ENCODE measurements around the gene NADK2. TPM values are rescaled to one million over a fixed set of nuclear protein-coding genes. Genes with fewer than 3 reads are reported as not detected.
A peak's percentile ranks its signal among the peaks of the same experiment; 100 is the strongest.
"Not testable (repeated sequence)": the region's sequence is repeated elsewhere in the genome, so short reads cannot be mapped to it uniquely, and the experiment has no call there.

The NADK2 gene
- total RNA-seq, result 10 to 100 TPM in 7 of 8 experiments, 1 to 10 TPM in 1; 9.9 to 65.4 (median 35.8) TPM

- peaks cover 15 to 27% of the 10 kb centered on the region in 2 donors for H3K4me1 ChIP-seq (replicated peaks in 1 of 2)
- ATAC-seq (replicated peaks in 6 of 8), result peak; percentile 79 to 88 (median 84)
- H3K27ac ChIP-seq, result peak within 1 kb of the TSS; percentile 76 to 95
- H3K4me3 ChIP-seq, result peak within 1 kb of the TSS; percentile 41 to 74 (median 56)
- in situ Hi-C loops (cut with MboI; ENCODE audit: low pct_unique_long_range_greater_than_20kb in 2 of 9, low sequenced_read_pairs in 9 of 9, unreplicated experiment in 9 of 9), result loop anchor here in 1 of 9 experiments (10.0 kb wide), 1 partner anchor 63 kb away; the partner anchor contains the start of gene RANBP3L
- 0 to 20% (median 3%) methylated on average over 1 to 20 of the region's 100 CpGs; no CpG with 5 or more reads in 6 of the 10 experiments for WGBS, 10 experiments
These were observed at the start of gene NADK2 for GRCh38 chr5:36241631-36242533. Gene NADK2, minus strand, starts transcription at chr5:36241925. Its CDS starts 127 bp downstream, at chr5:36241798.

- WGBS, 10 experiments, result 10 to 70% (median 61%) methylated on average over 1 to 2 of the region's 2 CpGs
- no peak overlapping the region for H3K27ac ChIP-seq
- in situ Hi-C loops (cut with MboI; ENCODE audit: low pct_unique_long_range_greater_than_20kb in 2 of 9, low sequenced_read_pairs in 9 of 9, unreplicated experiment in 9 of 9), result no loop called here
These were observed 44.3 kb upstream of the NADK2 start for GRCh38 chr5:36285837-36286615.

GRCh38 chr5:36283775-36284174 lies 42.0 kb upstream of the NADK2 start:
- H3K27ac ChIP-seq; H3K4me1 ChIP-seq (replicated peaks in 1 of 2); ATAC-seq (replicated peaks in 6 of 8); in situ Hi-C loops (cut with MboI; ENCODE audit: low pct_unique_long_range_greater_than_20kb in 2 of 9, low sequenced_read_pairs in 9 of 9, unreplicated experiment in 9 of 9); H3K4me3 ChIP-seq: not testable (repeated sequence)
- 50 to 100% (median 91%) methylated on average over 1 to 3 of the region's 3 CpGs for WGBS, 10 experiments

More at GRCh38 chr5:36285837-36286615, 44.3 kb upstream of the NADK2 start:
- ATAC-seq (replicated peaks in 6 of 8), result no peak
- Histone ChIP-seq H3K4me1 (replicated peaks in 1 of 2) (no peaks in the 10 kb centered on the region), H3K4me3 (no peak overlapping the region)

- in situ Hi-C loops (cut with MboI; ENCODE audit: low pct_unique_long_range_greater_than_20kb in 2 of 9, low sequenced_read_pairs in 9 of 9, unreplicated experiment in 9 of 9), result no loop called here
- peak in 3 of 8 experiments; percentile 81 to 86 (median 84) for ATAC-seq (replicated peaks in 6 of 8)
- 0 to 100% (median 86%) methylated on average over 1 to 2 of the region's 2 CpGs; no CpG with 5 or more reads in 1 of the 10 experiments for WGBS, 10 experiments
- Histone ChIP-seq H3K27ac (no peak overlapping the region), H3K4me1 (replicated peaks in 1 of 2) (no peaks in the 10 kb centered on the region), H3K4me3 (no peak overlapping the region)
These were observed 39.9 kb upstream of the NADK2 start for GRCh38 chr5:36281626-36282025.

- in situ Hi-C loops (cut with MboI; ENCODE audit: low pct_unique_long_range_greater_than_20kb in 2 of 9, low sequenced_read_pairs in 9 of 9, unreplicated experiment in 9 of 9), result no loop called here
- WGBS, 10 experiments, result 14 to 100% (median 64%) methylated on average over 1 to 3 of the region's 3 CpGs
- ATAC-seq (replicated peaks in 6 of 8), result no peak
- Histone ChIP-seq H3K4me3 (no peak overlapping the region), H3K27ac (no peak overlapping the region), H3K4me1 (replicated peaks in 1 of 2) (no peaks in the 10 kb centered on the region)
These were observed 37.5 kb upstream of the NADK2 start for GRCh38 chr5:36279054-36279698.

GRCh38 chr5:36277521-36278176 lies 35.9 kb upstream of the NADK2 start:
- no peaks in the 10 kb centered on the region for H3K4me1 ChIP-seq (replicated peaks in 1 of 2)
- peak in 3 of 8 experiments; percentile 4 to 27 (median 25) for ATAC-seq (replicated peaks in 6 of 8)
- in situ Hi-C loops (cut with MboI; ENCODE audit: low pct_unique_long_range_greater_than_20kb in 2 of 9, low sequenced_read_pairs in 9 of 9, unreplicated experiment in 9 of 9), result no loop called here
- 40 to 100% (median 72%) methylated on average over 1 to 5 of the region's 5 CpGs; no CpG with 5 or more reads in 3 of the 10 experiments for WGBS, 10 experiments
- no peak overlapping the region for H3K4me3 ChIP-seq
- H3K27ac ChIP-seq, result no peak overlapping the region

- Histone ChIP-seq H3K4me1 (replicated peaks in 1 of 2) (no peaks in the 10 kb centered on the region), H3K4me3 (no peak overlapping the region), H3K27ac (no peak overlapping the region)
- no peak for ATAC-seq (replicated peaks in 6 of 8)
- in situ Hi-C loops (cut with MboI; ENCODE audit: low pct_unique_long_range_greater_than_20kb in 2 of 9, low sequenced_read_pairs in 9 of 9, unreplicated experiment in 9 of 9), result no loop called here
These were observed 35.1 kb upstream of the NADK2 start for GRCh38 chr5:36276864-36277263.

- 29 to 97% (median 79%) methylated on average over 3 to 6 of the region's 6 CpGs for WGBS, 10 experiments
- in situ Hi-C loops (cut with MboI; ENCODE audit: low pct_unique_long_range_greater_than_20kb in 2 of 9, low sequenced_read_pairs in 9 of 9, unreplicated experiment in 9 of 9), result loop anchor here in 1 of 9 experiments (25.0 kb wide), 1 partner anchor 113 kb away; no protein-coding TSS in a partner anchor
- Histone ChIP-seq H3K4me1 (replicated peaks in 1 of 2) (no peaks in the 10 kb centered on the region), H3K4me3 (no peak overlapping the region), H3K27ac (no peak overlapping the region)
- no peak for ATAC-seq (replicated peaks in 6 of 8)
These were observed 32.2 kb upstream of the NADK2 start for GRCh38 chr5:36273809-36274526.

- no peak overlapping the region for H3K27ac ChIP-seq
- H3K4me3 ChIP-seq, result no peak overlapping the region
- ATAC-seq (replicated peaks in 6 of 8), result no peak
- in situ Hi-C loops (cut with MboI; ENCODE audit: low pct_unique_long_range_greater_than_20kb in 2 of 9, low sequenced_read_pairs in 9 of 9, unreplicated experiment in 9 of 9), result loop anchor here in 1 of 9 experiments (25.0 kb wide), 1 partner anchor 115 kb away; no protein-coding TSS in a partner anchor
- WGBS, 10 experiments, result 73 to 100% (median 90%) methylated on average over 2 of the region's 2 CpGs; no CpG with 5 or more reads in 5 of the 10 experiments
- no peaks in the 10 kb centered on the region for H3K4me1 ChIP-seq (replicated peaks in 1 of 2)
These were observed 30.5 kb upstream of the NADK2 start for GRCh38 chr5:36272136-36272690.

GRCh38 chr5:36270876-36271575 lies 29.3 kb upstream of the NADK2 start:
- WGBS, 10 experiments, result 79 to 100% (median 90%) methylated on average over 1 to 3 of the region's 3 CpGs
- ATAC-seq (replicated peaks in 6 of 8), result no peak
- Histone ChIP-seq H3K4me1 (replicated peaks in 1 of 2) (no peaks in the 10 kb centered on the region), H3K4me3 (no peak overlapping the region), H3K27ac (no peak overlapping the region)
- in situ Hi-C loops (cut with MboI; ENCODE audit: low pct_unique_long_range_greater_than_20kb in 2 of 9, low sequenced_read_pairs in 9 of 9, unreplicated experiment in 9 of 9), result loop anchor here in 1 of 9 experiments (25.0 kb wide), 1 partner anchor 116 kb away; no protein-coding TSS in a partner anchor

GRCh38 chr5:36270175-36270574 lies 28.4 kb upstream of the NADK2 start:
- no peak overlapping the region for H3K4me3 ChIP-seq
- H3K27ac ChIP-seq, result no peak overlapping the region
- no peak for ATAC-seq (replicated peaks in 6 of 8)
- WGBS, 10 experiments, result 40 to 92% (median 76%) methylated on average over 1 to 3 of the region's 3 CpGs; no CpG with 5 or more reads in 3 of the 10 experiments
- no peaks in the 10 kb centered on the region for H3K4me1 ChIP-seq (replicated peaks in 1 of 2)
- in situ Hi-C loops (cut with MboI; ENCODE audit: low pct_unique_long_range_greater_than_20kb in 2 of 9, low sequenced_read_pairs in 9 of 9, unreplicated experiment in 9 of 9), result loop anchor here in 1 of 9 experiments (25.0 kb wide), 1 partner anchor 117 kb away; no protein-coding TSS in a partner anchor
